Measurements from ENCODE around the gene CLASP2.
"Not testable (repeated sequence)": the region's sequence is repeated elsewhere in the genome, so short reads cannot be mapped to it uniquely, and the experiment has no call there.

CLASP2 gene

GRCh38 chr3:33687406-33688010 lies 30.5 kb downstream of the CLASP2 start:
- DNase-seq (ENCODE audit: low spot score), result no peak

DNA sequence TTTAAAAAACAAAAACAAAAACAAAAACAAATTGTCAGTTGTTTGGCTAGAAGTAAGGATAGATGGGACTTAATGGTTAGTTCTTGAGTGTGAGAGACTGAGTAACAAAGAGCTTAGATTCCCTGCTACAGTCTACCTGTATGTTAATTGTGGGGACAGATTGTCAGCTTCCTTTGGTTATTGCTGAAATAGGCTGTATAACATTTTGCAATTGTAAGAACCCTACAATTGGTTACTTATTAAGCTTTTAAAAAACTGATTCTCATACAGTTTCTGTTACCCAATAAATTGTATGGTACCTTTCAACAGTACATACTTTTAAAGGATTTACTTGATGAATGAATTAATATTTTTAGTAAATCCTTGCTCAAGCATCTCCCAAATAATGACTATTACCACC lies 35.3 kb downstream of the CLASP2 start:
- DNase-seq (ENCODE audit: low spot score), result no peak

DNA sequence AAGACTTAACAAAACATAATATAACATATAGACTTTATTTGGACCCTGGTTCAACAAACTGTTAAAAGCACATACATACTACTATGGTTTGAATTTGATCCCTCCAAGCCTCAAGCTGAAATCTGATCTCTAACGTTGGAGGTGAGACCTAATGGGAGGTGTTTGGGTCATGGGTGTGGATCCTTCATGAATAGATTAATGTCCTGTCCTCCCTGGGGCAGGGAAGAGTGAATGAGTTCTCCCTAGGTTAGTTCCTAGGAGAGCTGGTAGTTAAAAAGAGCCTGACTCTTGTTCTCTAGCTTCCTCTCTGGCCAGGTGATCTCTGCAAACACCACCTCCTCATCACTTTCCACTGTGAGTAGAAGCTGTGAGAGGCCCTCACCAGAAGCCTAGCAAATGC lies 36.4 kb downstream of the CLASP2 start:
- no peak for DNase-seq (ENCODE audit: low spot score)

- DNase-seq (ENCODE audit: low spot score), result no peak
Measured at GRCh38 chr3:33678073-33678472, 40.0 kb downstream of the CLASP2 start.

GRCh38 chr3:33673436-33673835 lies 44.6 kb downstream of the CLASP2 start:
- not testable (repeated sequence) for DNase-seq (ENCODE audit: low spot score)

GRCh38 chr3:33668618-33669017 lies 49.4 kb downstream of the CLASP2 start:
- no peak for DNase-seq (ENCODE audit: low spot score)

GRCh38 chr3:33665294-33665693 lies 52.8 kb downstream of the CLASP2 start:
- DNase-seq (ENCODE audit: low spot score), result no peak

- DNase-seq (ENCODE audit: low spot score), result no peak
Measured at GRCh38 chr3:33664195-33664594, 53.9 kb downstream of the CLASP2 start.

DNA sequence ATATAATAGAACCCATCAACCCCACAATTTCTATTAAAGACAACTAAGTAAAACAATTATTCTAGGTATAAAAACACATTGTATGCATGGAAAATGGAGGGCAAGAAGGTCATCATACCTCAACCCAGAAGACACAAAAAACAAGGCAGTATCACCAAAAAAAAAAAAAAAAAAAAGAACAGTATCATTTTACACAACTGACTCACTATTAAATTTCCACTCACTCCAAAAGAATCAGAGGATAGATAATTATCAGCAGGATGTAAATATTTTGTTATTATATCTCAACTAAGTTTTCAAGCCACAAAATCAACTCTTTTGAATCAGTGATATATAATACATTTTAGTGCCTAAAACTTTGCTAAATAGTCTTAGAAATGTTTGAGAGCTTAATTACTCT lies 55.0 kb downstream of the CLASP2 start:
- DNase-seq (ENCODE audit: low spot score), result no peak

- DNase-seq (ENCODE audit: low spot score), result no peak
Measured at GRCh38 chr3:33659856-33660434, 58.1 kb downstream of the CLASP2 start.

GRCh38 chr3:33658991-33659848 lies 58.8 kb downstream of the CLASP2 start:
- peak; percentile 57 for DNase-seq (ENCODE audit: low spot score)

- DNase-seq (ENCODE audit: low spot score), result no peak
Measured at GRCh38 chr3:33658621-33658990, 59.4 kb downstream of the CLASP2 start.

- no peak for DNase-seq (ENCODE audit: low spot score)
Measured at GRCh38 chr3:33658039-33658438, 60.0 kb downstream of the CLASP2 start.

- no peak for DNase-seq (ENCODE audit: low spot score)
Measured at GRCh38 chr3:33652736-33653135, 65.3 kb downstream of the CLASP2 start.

DNA sequence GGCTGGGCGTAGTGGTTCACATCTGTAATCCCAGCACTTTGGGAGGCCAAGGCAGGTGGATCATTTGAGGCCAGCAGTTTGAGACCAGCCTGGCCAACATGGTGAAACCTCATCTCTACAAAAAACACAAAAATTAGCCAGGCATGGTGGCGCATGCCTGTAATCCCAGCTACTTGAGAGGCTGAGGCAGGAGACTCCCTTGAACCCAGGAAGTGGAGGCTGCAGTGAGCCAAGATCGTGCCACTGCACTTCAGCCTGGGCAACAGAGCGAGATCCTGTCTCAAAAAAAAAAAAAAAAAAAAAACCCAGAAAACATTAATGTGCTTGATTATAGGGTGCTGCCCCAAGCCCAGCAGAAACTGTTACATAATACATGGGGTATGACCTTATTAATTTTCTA lies 67.0 kb downstream of the CLASP2 start:
- DNase-seq (ENCODE audit: low spot score), result not testable (repeated sequence)

- no peak for DNase-seq (ENCODE audit: low spot score)
Measured at GRCh38 chr3:33650495-33650894, 67.6 kb downstream of the CLASP2 start.

DNA sequence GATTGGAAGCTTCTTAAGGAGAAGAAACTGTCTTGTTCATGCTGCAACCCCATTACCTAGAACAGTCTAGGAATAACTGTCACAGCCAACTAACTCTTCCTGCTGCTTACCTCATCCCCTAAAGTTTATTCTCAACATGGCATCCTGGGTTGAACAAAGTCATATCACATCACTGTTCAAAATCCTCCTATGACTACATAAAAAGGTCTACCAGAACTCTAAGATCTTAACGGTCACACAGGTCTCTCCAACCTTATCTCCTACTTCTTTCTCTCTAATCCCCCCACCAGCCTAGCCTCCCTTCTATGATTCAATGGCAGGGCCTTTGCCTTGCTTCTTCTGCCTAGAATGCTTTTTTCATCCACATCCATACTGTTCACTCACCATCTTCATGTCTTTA lies 69.3 kb downstream of the CLASP2 start:
- no peak for DNase-seq (ENCODE audit: low spot score)

DNA sequence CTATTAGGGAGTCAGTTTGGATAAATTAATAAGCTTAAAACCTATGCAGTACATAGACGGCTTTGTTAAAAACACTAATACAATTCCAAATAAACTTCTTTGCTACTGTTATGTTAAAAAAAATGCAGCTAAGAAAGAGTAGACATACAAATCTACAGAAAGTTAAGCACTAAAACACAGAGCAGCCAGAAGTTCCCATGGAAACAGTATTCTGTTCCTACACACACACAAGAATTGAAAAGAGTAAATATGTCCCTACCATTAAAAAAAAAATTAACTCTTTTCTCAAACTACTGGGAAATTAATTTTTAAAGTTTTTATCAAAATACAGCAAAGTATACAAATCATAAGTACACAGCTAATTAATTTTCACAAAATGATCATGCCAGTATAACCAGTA lies 71.6 kb downstream of the CLASP2 start:
- no peak for DNase-seq (ENCODE audit: low spot score)

DNA sequence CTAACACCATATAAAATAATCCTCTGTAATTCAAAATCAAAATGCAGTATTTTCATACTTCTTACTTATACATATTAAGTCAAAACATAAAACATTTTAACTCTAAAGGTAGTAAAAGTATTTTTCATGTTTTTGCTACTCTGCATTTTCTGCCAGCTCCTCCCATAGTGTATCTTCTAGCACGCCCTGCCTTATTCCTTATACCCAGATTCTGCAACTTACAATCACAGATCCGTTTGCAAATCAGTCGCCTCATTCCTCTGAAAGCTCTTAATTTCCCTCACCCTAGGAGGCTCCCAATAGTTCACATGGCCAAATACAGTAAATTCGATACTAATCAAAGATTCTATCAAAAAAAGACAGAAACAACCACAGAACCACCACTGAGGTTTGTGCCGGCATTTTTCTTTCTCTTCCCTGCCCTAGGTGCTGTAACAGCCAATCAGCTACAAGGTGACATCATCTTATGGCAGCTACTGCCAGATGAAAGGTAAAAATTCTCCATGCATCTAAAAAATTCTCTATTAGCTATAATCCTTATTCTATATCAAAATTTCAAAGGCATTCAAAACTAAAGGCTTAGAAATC lies 72.9 kb downstream of the CLASP2 start:
- no peak for DNase-seq (ENCODE audit: low spot score)

DNA sequence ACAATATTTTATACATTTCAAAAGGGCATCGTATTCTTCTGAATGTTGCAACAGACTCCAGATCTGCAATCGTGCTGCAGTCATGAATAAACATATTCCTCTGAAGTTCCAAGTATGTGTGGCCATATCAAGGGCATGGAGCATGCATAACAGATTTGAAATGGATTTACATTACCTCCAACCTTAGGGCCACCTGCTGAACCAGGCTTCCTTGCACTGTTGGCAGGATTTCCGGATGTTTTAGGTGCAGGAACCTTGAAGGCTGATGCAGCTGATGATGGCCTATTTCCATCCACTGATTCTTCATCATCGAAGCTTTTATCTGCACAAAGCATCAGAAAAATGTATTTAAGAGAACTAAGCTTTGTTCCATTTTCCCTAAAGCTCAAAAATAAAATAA lies 73.5 kb downstream of the CLASP2 start:
- DNase-seq (ENCODE audit: low spot score), result no peak

DNA sequence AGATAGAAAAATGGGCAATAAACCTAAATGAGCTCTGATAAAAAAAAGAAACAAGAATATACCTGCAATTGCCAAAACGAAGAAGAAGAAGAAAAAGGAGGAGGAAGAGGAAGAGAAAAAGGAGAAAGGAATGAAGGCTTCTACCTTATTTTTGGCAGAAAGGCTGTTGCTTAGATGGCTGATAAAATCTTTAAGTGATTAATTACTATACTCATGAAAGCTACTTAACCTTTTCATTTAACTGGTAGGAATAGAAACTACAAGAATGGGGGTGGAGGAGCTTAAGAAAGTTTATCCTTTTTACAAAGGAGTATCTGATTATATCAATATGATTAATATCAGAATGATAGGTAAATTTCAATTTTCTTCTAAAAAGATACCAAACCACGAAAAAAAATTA lies 75.2 kb downstream of the CLASP2 start:
- no peak for DNase-seq (ENCODE audit: low spot score)

DNA sequence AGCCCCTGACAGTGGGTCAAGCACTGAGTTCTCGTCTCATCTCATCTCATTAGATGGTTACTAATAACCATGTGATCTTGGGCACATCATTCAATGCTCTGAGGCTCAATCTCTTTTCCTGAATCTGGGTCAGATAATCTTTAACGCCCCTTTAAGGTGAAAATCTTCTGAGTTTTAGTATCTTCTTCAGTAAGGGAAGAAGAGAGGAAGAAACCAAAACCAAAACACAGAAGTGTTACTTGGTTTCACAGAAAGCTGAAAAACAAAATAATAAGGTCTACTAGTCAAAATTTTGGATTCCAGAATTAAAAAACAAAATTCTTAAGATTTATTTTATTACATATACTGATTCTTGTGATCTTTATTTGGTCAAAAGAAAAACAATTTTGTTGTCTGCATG lies 78.2 kb downstream of the CLASP2 start:
- no peak for DNase-seq (ENCODE audit: low spot score)

DNA sequence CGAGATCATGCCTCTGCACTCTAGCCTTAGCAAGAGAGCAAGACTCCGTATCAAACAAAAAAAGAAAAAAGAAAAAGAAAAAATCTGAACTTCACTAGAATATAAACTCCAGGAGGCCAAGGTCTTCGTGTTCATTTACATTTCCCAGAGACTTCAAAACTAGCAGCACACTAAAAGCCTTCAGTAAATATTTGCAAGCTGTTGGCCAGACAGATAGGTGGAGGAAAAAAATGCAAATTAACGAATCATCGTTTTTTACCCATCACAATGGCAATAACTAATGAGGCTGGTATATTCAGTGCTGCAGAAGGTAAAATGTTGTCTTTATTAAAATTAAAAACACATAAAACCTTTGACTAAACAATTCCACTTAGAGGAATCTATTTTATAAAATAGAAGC lies 80.6 kb downstream of the CLASP2 start:
- no peak for DNase-seq (ENCODE audit: low spot score)
